GM19193 (cell line): ENCODE results near the gene EDEM3.

ENCODE experiments used
- POLR2A ChIP-seq: IDR thresholded peaks from 4 replicates; pipeline ENCODE4 v1.6.1; 2011; ENCODE audit not compliant: insufficient read depth, insufficient read length; ENCODE audit errors: extremely low read depth

Gene EDEM3

GRCh38 chr1:184753608-184754475 lies 816 bp downstream of the EDEM3 start:
- TF ChIP-seq POLR2A, result no peak

- no peak for TF ChIP-seq POLR2A
Observed at GRCh38 chr1:184753117-184753516, 1.5 kb downstream of the EDEM3 start.

- no peak for TF ChIP-seq POLR2A
Observed at GRCh38 chr1:184752656-184753055, 2.0 kb downstream of the EDEM3 start.

GRCh38 chr1:184748740-184749139 lies 5.9 kb downstream of the EDEM3 start:
- TF ChIP-seq POLR2A, result no peak

- TF ChIP-seq POLR2A, result no peak
Observed at GRCh38 chr1:184747089-184747955, 7.3 kb downstream of the EDEM3 start.

- TF ChIP-seq POLR2A, result no peak
Observed at GRCh38 chr1:184745929-184746638, 8.6 kb downstream of the EDEM3 start.

GRCh38 chr1:184745110-184745509 lies 9.5 kb downstream of the EDEM3 start:
- TF ChIP-seq POLR2A, result no peak

- no peak for TF ChIP-seq POLR2A
Observed at GRCh38 chr1:184743062-184743756, 11.4 kb downstream of the EDEM3 start.

GRCh38 chr1:184740344-184740743 lies 14.3 kb downstream of the EDEM3 start:
- no peak for TF ChIP-seq POLR2A

- no peak for TF ChIP-seq POLR2A
Observed at GRCh38 chr1:184739796-184740195, 14.9 kb downstream of the EDEM3 start.

GRCh38 chr1:184739070-184739469 lies 15.6 kb downstream of the EDEM3 start:
- no peak for TF ChIP-seq POLR2A

GRCh38 chr1:184734980-184735379 lies 19.7 kb downstream of the EDEM3 start:
- no peak for TF ChIP-seq POLR2A

GRCh38 chr1:184724843-184725242 lies 29.8 kb downstream of the EDEM3 start:
- no peak for TF ChIP-seq POLR2A

GRCh38 chr1:184716158-184716557 lies 38.5 kb downstream of the EDEM3 start:
- no peak for TF ChIP-seq POLR2A

GRCh38 chr1:184709418-184709817 lies 45.2 kb downstream of the EDEM3 start:
- no peak for TF ChIP-seq POLR2A

- no peak for TF ChIP-seq POLR2A
Observed at GRCh38 chr1:184708084-184708676, 46.5 kb downstream of the EDEM3 start.
